A549 (cell line): ENCODE data around the gene GALNT12.

ENCODE experiments used
- MAFK ChIP-seq: fragments of 450-650 bp; IDR thresholded peaks from 2 replicates; pipeline ENCODE4 v1.6.1; 2014; ENCODE audit not compliant: partially characterized antibody
- POLR2A ChIP-seq: IDR thresholded peaks from 2 replicates; pipeline ENCODE4 v1.6.1; 2012; ENCODE audit warnings: mild to moderate bottlenecking, low read length
- TF ChIP-seq, protein P1 (sequence below): fragments of >200 bp; sonication (Bioruptor Twin); formaldehyde crosslinking; IDR thresholded peaks from 3 replicates; pipeline ENCODE4 v1.5.1; 2016

DNA sequence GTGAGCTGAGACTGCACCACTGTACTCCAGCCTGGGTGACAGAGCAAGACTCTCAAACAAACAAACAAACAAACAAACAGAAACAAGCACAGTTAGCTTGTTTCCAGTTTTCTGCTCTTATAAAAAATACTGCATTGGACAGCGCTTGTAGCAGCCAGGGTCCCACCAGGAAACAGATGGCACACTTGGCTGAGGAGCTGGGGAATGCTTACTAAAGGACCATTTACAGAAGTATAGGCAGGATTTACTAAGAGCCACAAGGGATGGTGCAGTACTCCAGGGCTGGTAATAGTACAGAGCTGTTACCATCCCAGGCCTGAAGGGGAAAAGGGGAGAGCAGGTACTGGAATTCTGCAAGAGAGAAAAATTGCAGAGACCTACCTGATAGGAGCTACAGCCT is 5.9 kb upstream of the GALNT12 start:
- TF ChIP-seq MAFK (no peak), POLR2A (no peak)
- TF ChIP-seq, protein P1, sequence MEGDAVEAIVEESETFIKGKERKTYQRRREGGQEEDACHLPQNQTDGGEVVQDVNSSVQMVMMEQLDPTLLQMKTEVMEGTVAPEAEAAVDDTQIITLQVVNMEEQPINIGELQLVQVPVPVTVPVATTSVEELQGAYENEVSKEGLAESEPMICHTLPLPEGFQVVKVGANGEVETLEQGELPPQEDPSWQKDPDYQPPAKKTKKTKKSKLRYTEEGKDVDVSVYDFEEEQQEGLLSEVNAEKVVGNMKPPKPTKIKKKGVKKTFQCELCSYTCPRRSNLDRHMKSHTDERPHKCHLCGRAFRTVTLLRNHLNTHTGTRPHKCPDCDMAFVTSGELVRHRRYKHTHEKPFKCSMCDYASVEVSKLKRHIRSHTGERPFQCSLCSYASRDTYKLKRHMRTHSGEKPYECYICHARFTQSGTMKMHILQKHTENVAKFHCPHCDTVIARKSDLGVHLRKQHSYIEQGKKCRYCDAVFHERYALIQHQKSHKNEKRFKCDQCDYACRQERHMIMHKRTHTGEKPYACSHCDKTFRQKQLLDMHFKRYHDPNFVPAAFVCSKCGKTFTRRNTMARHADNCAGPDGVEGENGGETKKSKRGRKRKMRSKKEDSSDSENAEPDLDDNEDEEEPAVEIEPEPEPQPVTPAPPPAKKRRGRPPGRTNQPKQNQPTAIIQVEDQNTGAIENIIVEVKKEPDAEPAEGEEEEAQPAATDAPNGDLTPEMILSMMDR, result no peak
